ENCODE data around the gene ACOXL. TPM values are rescaled to one million over a fixed set of nuclear protein-coding genes. Genes with fewer than 3 reads are reported as not detected.
"Not testable (repeated sequence)": the region's sequence is repeated elsewhere in the genome, so short reads cannot be mapped to it uniquely, and the experiment has no call there.

The ACOXL gene
- total RNA-seq, 2 donors from 2014 or later, result not detected

DNA sequence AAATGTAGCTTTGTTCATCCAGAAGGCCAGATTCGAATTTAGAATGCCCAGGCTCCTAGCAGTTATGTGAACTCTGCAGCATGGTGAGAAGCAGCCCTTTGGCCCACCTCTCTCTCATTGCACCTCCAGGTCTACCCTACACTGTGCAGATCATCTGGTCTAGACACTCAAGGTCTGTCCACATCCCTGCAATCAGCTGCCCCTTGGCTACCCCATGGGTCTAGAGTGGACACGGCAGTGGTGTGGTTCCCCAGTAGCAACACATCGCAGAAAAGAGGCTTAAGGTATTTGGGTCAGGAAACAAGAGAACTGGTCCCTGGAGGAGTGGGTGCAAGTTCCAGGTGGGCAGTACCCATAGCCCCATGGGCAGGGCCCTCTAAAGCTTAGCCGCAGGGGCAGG, 311.7 kb downstream of the ACOXL start:
- no peaks in the 10 kb centered on the region for H3K36me3 ChIP-seq
- H3K27me3 ChIP-seq (replicated peaks; ENCODE audit: insufficient read depth), result no peaks in the 10 kb centered on the region
- H3K27ac ChIP-seq, result no peak overlapping the region
- no peak overlapping the region for H3K4me3 ChIP-seq
- DNase-seq (ENCODE audit: low spot score) (no peak), ATAC-seq (ENCODE audit: insufficient number of reproducible peaks, low FRiP score, low read depth) (no peak)
- no peaks in the 10 kb centered on the region for H3K4me1 ChIP-seq (ENCODE audit: control insufficient read depth in 1 of 2, low read depth in 2 of 2)
- TF ChIP-seq, protein P1, sequence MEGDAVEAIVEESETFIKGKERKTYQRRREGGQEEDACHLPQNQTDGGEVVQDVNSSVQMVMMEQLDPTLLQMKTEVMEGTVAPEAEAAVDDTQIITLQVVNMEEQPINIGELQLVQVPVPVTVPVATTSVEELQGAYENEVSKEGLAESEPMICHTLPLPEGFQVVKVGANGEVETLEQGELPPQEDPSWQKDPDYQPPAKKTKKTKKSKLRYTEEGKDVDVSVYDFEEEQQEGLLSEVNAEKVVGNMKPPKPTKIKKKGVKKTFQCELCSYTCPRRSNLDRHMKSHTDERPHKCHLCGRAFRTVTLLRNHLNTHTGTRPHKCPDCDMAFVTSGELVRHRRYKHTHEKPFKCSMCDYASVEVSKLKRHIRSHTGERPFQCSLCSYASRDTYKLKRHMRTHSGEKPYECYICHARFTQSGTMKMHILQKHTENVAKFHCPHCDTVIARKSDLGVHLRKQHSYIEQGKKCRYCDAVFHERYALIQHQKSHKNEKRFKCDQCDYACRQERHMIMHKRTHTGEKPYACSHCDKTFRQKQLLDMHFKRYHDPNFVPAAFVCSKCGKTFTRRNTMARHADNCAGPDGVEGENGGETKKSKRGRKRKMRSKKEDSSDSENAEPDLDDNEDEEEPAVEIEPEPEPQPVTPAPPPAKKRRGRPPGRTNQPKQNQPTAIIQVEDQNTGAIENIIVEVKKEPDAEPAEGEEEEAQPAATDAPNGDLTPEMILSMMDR (IDR thresholded peaks at IDR 0.05), result no peak
- H3K9me3 ChIP-seq, result no peaks in the 10 kb centered on the region

DNA sequence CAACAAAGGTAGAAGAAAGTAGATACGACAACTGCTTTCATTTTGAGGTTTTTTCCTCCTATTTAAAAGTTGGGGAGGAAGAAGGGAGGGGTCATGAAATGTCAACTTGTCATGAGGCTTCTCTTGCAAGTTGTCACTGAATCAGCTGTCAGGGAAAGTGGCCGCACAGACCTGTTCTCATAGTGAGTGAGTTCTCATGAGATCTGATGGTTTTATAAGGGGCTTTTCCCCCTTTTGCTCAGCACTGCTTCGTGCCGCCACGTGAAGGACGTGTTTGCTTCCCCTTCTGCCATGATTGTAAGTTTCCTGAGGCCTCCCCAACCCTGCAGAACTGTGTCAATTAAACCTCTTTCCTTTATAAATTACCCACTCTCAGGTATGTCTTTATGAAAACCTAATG, 312.9 kb downstream of the ACOXL start:
- DNase-seq (ENCODE audit: low spot score); H3K27ac ChIP-seq; ATAC-seq (ENCODE audit: insufficient number of reproducible peaks, low FRiP score, low read depth); H3K9me3 ChIP-seq; H3K27me3 ChIP-seq (replicated peaks; ENCODE audit: insufficient read depth); H3K4me1 ChIP-seq (ENCODE audit: control insufficient read depth in 1 of 2, low read depth in 2 of 2); H3K4me3 ChIP-seq; H3K36me3 ChIP-seq: not testable (repeated sequence)

DNA sequence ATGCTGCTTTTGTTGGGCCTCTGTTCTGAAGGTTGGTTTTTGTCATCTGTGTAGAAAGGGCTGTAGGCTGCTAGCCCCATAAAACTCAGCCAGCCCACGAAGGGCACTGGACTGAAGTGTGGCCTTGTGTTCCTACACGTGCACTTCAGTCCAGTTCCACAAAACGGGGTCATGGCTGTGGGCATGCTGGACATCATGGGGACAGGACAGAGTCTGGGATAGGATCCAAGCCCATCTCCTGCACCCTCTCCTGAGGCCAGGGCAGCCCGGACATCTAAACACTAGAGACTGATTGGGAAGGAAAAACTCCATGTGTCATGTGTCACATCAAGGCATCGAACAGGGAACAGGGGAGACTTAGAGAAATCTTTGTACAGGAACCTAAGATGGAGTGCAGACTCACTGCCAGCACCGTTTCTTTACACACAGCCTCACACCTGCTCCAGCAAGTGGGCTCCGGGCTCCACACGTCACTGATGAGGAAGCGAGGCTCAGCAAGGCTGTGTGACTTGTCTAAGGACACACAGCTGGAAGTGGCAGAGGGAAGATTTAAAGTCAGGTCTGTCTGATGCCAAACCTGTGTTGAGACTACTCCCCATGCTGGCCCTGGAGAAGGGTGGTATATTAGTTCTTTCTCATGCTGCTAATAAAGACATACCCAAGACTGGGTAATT, 313.5 kb downstream of the ACOXL start:
- ATAC-seq (ENCODE audit: insufficient number of reproducible peaks, low FRiP score, low read depth) (no peak), DNase-seq (ENCODE audit: low spot score) (no peak)
- no peaks in the 10 kb centered on the region for H3K36me3 ChIP-seq
- H3K4me1 ChIP-seq (ENCODE audit: control insufficient read depth in 1 of 2, low read depth in 2 of 2), result no peaks in the 10 kb centered on the region
- TF ChIP-seq, protein P1 (IDR thresholded peaks at IDR 0.05), result no peak
- H3K27ac ChIP-seq, result no peak overlapping the region
- no peaks in the 10 kb centered on the region for H3K27me3 ChIP-seq (replicated peaks; ENCODE audit: insufficient read depth)
- no peaks in the 10 kb centered on the region for H3K9me3 ChIP-seq
- H3K4me3 ChIP-seq, result no peak overlapping the region

DNA sequence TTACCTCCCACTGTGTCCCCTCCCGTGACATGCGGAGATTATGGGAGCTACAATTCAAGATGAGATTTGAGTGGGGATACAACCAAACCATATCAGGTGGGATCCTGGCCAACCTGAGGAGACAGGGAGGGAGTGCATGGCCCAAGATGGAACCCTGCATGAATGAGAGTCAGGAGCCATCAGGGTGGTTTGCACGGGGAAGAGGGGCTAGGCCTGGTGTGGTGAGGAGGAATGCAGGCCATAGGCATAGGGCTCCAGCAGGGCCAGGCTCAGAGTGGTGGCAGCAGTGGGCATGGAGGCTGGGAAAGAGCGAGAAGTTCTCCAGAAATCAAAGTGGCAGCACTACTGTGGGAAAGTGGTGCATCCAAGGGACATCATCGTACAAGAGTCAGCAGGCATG, 314.3 kb downstream of the ACOXL start:
- TF ChIP-seq, protein P1 (IDR thresholded peaks at IDR 0.05), result no peak
- Histone ChIP-seq H3K9me3 (no peaks in the 10 kb centered on the region), H3K27me3 (replicated peaks; ENCODE audit: insufficient read depth) (no peaks in the 10 kb centered on the region), H3K4me3 (no peak overlapping the region), H3K36me3 (no peaks in the 10 kb centered on the region), H3K4me1 (ENCODE audit: control insufficient read depth in 1 of 2, low read depth in 2 of 2) (no peaks in the 10 kb centered on the region), H3K27ac (no peak overlapping the region)
- ATAC-seq (ENCODE audit: insufficient number of reproducible peaks, low FRiP score, low read depth) (no peak), DNase-seq (ENCODE audit: low spot score) (no peak)

DNA sequence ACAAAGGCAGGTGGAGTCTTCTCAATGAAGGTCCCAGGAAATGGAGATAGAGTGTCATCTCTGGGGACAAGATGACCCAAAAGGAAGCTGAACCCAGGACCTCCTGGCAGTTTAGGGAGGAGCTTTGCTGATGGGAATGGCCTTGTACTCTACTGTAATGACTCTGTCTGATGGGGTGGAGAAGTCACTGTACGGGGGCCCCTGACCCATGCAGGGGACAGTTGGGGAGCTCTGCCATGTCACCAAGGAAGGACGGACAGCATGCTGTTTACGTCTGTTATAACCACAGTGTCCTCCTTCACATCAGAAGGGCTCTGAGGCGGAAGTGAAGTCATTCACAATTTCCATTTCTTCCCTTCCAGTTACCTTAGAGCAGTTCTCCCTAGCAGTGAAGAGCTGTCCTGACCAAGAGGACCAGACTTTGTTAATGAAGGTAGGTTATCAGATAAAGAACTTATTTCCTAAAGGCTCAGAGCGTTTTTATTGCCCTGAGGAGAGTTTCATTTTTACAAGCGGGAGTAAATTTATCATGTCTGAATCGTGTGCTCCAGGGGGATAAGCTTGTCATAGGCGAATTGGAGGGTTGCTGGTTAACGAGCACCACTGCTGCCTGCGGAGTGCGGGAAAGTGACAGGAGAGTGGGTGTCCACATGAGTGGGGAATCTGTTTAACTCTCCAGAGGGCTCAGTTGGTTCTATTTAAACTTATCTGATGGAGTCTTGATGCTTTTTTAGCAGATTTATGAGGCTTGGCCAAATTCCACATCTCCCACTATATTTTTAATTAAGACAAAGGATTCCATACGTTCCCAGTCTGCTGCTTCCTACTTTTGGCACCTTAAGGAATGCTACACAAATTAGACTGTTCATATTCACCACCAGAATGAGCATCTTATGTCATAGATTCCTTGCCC, 316.7 kb downstream of the ACOXL start:
- Histone ChIP-seq H3K4me3 (no peak overlapping the region), H3K4me1 (ENCODE audit: control insufficient read depth in 1 of 2, low read depth in 2 of 2) (no peaks in the 10 kb centered on the region), H3K27me3 (replicated peaks; ENCODE audit: insufficient read depth) (no peaks in the 10 kb centered on the region), H3K27ac (no peak overlapping the region), H3K36me3 (no peaks in the 10 kb centered on the region), H3K9me3 (no peaks in the 10 kb centered on the region)
- ATAC-seq (ENCODE audit: insufficient number of reproducible peaks, low FRiP score, low read depth) (no peak), DNase-seq (ENCODE audit: low spot score) (no peak)
- TF ChIP-seq, protein P1 (IDR thresholded peaks at IDR 0.05), result no peak

All from thoracic aorta (tissue), 2 donors.